Measurements from ENCODE around the gene JARID2.

JARID2 gene

DNA sequence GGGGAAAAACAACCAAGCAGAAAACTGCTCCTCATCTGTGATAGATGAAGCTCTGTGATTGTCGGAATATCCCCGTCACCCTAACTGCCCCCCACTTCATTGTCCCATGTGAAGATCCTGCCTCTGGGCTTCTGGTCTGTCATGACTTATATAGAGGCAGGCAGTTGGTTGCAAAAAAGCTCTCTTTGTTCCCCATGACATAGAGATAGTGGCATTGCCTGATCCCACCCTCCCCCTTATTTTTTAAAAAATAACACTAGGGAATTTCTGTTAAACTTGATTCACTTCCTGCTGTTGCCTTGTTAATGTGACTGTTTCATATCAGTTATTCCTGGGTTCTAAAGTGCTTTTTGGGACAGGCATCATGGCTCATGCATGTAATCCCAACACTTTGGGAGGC is 203.1 kb downstream of the JARID2 start:
- no peak for DNase-seq

GRCh38 chr6:15451738-15452137 is 205.9 kb downstream of the JARID2 start:
- no peak for DNase-seq

GRCh38 chr6:15452182-15452941 is 206.5 kb downstream of the JARID2 start:
- DNase-seq: no peak

DNA sequence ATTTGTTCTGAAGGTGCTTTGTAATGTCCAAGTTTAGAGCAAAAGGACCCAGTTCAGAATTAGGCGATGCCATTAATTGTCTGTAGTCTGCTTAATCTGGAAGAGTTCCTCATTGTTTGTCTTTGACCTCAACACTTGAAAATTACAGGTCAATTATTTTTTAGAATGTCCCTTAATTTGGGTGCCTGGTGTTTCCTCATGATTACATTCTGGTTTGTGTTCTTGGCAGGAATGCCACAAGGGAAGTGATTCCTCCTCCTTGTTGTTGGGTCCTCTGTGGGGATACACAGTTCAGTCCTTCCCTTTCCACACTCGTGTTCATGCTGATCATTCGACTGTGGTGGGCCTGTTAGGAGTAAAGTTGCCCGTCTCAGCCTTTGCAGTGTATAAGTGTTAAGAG is 207.3 kb downstream of the JARID2 start:
- no peak for DNase-seq

DNA sequence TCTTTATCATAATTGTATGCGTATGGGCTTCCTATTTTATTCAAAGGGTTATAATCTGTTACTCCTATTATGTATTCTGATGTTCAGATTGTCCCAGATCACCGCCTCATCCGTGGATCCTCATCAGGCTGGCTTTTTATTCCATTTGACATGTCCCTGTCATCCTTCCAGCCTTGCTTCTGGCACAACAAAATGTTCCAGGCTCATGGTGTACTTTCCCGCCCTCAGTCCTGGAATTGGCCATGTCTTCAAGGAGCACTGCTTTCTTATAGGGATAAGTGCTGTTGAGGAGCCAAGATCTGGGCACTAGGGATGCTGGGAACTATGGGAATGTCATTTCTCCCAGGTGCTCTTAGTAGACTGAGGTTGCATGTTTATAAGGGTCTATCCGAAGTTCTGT is 207.8 kb downstream of the JARID2 start:
- no peak for DNase-seq

DNA sequence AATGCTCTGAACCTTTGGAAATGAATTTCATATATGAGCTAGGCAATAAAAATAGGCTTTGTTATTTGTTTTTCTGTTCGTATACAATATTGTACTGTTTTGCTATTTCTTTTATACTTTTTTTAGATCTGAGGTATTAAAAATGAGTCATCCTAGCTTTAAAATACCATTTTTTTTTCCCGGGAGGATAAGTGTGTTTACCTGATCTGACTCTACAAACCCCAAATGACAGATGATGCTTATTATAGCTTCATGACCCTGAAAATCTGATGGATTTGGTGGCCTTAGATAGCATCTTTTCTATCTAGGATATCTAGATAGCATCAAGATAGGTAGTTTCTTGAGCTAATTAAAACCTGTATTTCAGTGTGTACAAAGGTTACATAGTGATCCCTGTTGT is 210.6 kb downstream of the JARID2 start:
- DNase-seq: no peak

DNA sequence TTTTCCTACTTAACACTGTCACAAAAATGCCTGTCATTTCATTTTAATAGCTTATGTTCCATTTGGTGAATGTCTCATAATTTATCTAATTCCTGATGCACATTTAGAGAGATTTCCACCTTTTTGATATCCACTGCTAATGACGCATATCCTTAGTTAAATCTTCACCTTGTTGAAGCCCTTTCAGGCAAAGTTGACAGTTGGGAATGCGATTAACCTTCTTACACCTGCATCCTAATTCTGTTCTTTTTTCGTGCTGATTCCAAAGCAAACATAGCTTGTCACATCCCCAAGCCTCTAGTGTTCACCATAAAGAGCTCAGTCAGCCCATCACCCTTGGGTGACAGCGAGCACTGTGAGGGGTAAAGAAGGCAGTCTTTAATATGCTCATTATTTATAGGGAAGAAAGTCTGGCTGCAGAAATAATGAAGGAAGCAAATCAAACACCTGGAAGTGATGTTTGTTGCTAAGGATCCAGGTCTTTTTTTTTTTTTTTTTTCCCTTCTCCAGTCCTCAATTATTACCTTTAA is 211.3 kb downstream of the JARID2 start:
- DNase-seq: no peak

DNA sequence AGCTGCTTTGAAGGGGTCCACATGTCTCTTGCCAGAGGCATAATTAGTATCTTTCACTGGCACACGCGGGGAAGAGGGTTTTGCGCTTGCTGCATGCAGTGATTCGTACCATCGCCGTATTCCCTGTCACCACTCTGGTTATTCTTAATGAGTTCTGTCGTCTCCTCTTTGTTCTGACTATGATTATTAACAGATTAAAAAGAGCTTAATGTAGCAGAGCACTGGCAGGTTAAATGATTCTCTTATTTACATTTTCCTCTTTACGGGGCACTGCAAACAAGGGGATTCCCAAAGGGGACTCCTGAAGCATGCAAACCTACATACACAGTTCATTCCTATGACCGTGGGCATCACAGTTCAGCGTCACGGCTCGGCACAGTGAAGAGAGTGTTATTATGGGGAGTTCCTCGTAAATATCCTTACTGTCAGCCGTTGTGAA is 212.2 kb downstream of the JARID2 start:
- no peak for DNase-seq

DNA sequence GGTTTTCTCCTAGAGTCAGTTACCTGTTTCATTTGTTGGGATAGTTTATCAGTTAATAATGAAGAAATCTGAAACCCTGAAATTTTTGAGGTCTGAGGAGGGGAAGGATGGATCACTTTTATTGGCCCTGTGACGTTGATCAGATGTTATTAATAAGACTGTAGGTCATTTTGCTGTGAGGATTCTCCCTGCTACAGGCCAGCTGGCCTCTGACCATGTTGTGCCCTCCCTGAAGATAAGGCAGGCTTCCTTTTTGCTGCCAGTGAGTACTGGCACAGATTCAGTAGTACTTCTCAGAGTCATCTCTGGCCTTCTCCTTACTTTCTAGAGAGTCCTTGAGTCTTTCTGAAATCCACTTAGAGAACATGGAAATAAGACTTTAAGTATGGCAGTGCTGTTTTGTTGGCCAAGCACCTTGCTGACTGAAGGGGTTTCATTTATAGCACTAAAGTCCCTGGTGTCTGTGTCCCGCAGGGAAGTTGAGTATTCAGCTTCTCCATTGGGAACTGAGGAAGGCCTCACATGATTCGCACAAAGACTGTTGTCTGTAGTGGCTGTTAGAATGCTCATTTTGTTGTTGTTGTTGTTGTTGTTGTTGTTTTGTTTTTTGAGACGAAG is 214.3 kb downstream of the JARID2 start:
- no peak for DNase-seq

- DNase-seq: no peak
These were observed 215.5 kb downstream of the JARID2 start for GRCh38 chr6:15461127-15461944.

- DNase-seq: no peak
These were observed 216.4 kb downstream of the JARID2 start for GRCh38 chr6:15462256-15462655.

DNA sequence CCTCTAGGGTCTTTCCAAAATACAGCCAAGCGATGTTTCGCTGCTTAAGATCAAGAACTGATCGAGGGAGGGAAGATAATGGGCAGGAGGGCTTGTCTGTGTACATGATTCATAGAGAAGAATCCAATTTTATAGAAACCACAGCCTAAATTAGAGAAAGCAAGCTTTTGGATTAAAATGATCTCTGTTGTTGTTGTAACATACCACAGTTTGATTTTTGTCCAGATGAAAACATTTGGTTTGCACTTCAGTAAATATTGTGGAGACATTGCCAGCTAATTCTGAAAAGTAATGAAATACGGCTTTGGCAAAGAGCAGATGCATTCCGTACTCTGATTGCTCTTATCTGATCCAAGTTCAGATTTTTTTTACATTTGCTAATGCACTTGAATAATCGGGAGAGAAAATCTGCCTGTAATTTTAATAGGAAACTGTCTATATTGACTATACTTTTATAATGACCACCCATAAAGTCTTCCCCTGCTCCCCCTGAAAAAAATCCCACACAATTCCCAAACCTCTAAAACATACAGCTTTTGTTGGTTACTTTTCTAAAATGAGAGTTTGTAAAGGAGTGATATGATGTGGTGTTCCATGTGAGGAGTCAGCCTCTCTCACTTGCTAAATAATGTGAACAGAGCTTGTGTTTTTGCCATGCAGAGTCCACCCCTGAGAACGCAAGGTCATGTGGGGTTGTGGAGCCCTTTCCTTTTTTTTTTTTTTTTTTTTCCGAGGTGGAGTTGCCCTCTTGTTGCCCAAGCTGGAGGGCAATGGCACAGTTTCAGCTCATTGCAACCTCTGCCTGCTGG is 217.1 kb downstream of the JARID2 start:
- DNase-seq: no peak

- no peak for DNase-seq
These were observed 218.4 kb downstream of the JARID2 start for GRCh38 chr6:15464211-15464725.

DNA sequence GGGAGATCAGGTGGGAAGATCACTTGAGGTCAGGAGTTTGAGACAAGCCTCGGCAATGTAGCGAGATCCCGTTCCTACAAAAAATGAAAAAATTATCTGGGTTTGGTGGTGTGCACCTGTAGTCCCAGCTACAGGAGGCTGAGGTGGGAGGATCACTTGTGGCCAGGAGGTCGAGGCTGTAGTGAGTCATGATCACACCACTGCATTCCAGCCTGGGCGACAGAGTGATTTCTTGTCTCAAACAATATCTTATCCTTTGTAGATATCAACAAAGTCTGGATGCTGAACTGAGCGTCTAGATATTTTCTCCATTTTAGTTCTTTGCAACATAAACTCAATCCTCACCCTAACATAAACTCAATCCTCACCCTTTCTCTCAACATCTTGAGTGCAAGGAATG is 219.3 kb downstream of the JARID2 start:
- no peak for DNase-seq

DNA sequence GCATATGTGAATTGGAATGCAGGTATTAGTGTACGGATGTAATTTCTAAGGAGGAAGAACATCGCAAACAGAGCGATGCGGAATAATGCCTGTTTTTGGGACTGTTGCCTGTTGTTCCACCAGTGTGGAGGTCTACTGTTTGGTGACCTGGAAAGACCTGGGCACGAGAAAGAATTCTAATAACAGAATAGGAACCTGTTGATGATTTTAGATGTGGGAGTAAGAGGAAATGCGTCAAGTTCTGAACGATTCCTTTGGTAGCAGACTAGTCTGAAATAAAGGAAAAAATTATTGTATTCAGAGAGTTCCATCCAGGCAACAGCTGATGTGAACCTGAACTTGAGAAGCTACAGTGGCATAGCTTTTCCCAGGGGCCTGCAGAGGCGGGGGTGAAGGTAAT is 224.9 kb downstream of the JARID2 start:
- no peak for DNase-seq

- DNase-seq: no peak
These were observed 226.8 kb downstream of the JARID2 start for GRCh38 chr6:15472621-15473020.

DNA sequence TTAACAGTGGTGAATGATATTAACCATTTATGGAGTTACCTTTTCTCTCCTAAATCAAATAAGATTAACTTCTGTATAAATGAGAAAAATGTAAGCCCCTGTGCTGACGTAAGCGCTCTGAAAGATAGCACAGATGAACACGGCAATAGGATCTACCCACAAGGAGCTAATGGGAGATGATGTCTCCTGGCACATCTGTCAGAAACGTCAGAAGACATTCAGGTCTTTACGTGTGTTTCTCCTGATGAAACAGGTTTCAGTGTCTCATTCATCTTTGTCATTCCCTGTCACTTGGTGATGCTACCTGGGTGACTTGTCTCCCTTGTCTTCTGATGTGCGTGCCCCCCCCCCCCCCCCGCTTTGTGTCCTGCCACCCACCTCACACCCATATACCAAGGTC is 227.3 kb downstream of the JARID2 start:
- DNase-seq: no peak

DNA sequence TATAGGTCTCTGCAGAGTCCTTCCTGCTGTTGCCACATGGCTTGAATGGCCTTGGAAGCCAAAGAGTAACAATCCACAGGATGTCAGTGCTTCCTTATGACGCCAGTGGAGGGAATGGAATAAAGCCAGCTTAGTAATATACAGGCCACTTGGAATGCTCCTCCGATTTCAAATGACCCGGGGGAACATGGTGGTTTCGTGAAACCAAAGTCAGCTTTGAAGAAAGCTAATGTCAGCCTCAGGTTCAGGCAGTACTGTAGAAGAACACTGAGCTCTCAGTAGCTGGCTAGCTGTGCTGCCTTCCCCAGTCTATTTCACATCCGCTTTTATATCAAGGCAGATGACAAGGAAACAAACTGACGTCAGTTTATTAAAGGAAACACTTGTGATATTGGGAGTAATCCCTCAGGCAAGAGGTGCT is 227.9 kb downstream of the JARID2 start:
- no peak for DNase-seq

GRCh38 chr6:15474196-15474595 is 228.3 kb downstream of the JARID2 start:
- DNase-seq: no peak

GRCh38 chr6:15475261-15475660 is 229.4 kb downstream of the JARID2 start:
- no peak for DNase-seq

- no peak for DNase-seq
These were observed 230.0 kb downstream of the JARID2 start for GRCh38 chr6:15475872-15476271.

DNA sequence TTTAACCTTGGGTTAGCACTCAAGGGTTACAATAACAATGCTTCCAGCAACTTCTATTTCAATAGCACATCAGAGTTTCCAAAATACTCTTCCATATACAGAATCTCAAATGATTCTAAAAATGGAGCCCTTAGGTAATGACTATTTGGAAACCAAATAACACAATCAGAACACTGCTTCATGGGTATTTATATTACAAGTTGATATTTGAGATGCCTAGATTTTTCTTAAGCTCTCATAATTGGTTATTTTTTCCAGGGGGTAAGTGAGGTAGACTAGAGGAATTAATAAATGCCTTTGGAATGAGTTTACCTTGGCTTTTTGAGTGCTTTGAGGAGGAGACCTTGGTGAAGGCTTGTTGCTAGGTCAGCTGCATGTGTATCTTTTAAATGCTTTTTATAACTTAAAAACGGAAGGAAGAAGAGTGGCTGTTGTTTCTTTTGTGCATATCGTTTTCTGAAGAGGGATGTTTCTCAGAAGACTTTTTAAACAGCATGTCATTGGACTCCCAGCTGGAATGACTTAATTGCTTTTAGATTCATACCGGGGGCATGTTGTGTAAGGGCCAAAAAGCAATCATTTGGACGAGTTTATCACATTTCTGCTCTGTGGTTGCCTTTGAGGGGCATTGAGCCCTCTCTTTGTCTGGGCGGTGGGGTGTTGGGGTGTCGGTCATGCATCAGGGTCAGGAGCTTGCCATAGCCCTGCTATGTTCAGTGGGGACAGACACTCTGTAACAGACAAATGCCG is 230.9 kb downstream of the JARID2 start:
- DNase-seq: no peak

Data from NCI-H524 treated with DMSO at 0.1 percent for 48 hours (cell line).